B cell (primary cell): ENCODE results near the gene ATP8A2. TPM values are rescaled to one million over a fixed set of nuclear protein-coding genes. Genes with fewer than 3 reads are reported as not detected.

Experiments
- ATAC-seq: fragments of 200-7000 bp; cut with Tn5 transposase; one replicate; pipeline ENCODE4 v1.10.0; 2021; ENCODE audit warnings: low read depth, mild to moderate bottlenecking, moderate number of reproducible peaks, moderate library complexity
- CTCF ChIA-PET: fragments of 350-600 bp; sonication (Branson Sonifier 250); formaldehyde crosslinking; loops from one replicate; lab custom pipeline; 2021; ENCODE audit warnings: antibody characterized with exemption, inconsistent platforms; lab: Charles Lee
- POLR2A ChIA-PET: fragments of 350-600 bp; sonication (Branson Sonifier 250); formaldehyde crosslinking; loops from one replicate; lab custom pipeline; 2021; ENCODE audit warnings: antibody characterized with exemption; lab: Charles Lee
- DNase-seq: peaks from one replicate; pipeline ENCODE4 v3.0.0; 2013
- H2AFZ ChIP-seq: 2 replicates; pipeline ENCODE4 v1.6.1; 2012; ENCODE audit warnings: mild to moderate bottlenecking, low read depth, low read length; ENCODE audit not compliant: insufficient read depth, poor library complexity, severe bottlenecking
- H3K27ac ChIP-seq, 2 donors: 1 replicate in 1 of 2; 2 replicates in 1 of 2; pipeline ENCODE4 v1.5.1; 2012 to 2013; ENCODE audit warnings: low read length in 2 of 2, mild to moderate bottlenecking in 2 of 2, moderate library complexity in 1 of 2
- H3K27me3 ChIP-seq, 4 experiments: fragments of 200-600 bp in 1 of 4; sonication (generic) in 1 of 4; replicated peaks in 1 of 4; 1 replicate in 2 of 4; 2 replicates in 2 of 4; pipeline versions ENCODE4 v1.6.1 to v1.7.0; 2013 to 2016; ENCODE audit warnings: low read length in 3 of 4, mild to moderate bottlenecking in 2 of 4, mixed read lengths in 1 of 4, moderate library complexity in 1 of 4; ENCODE audit not compliant: insufficient read depth in 4 of 4, control insufficient read depth in 3 of 4; ENCODE audit errors: control extremely low read depth in 1 of 4
- H3K36me3 ChIP-seq, 2 experiments: replicated peaks in 1 of 2; 1 replicate in 1 of 2; 2 replicates in 1 of 2; pipeline versions ENCODE4 v1.6.1 to v1.7.1; 2013; ENCODE audit warnings: low read length in 1 of 2; ENCODE audit not compliant: insufficient read depth in 2 of 2, control insufficient read depth in 1 of 2; ENCODE audit errors: control extremely low read depth in 1 of 2, extremely low read depth in 1 of 2
- H3K4me1 ChIP-seq, 2 donors: fragments of 200-600 bp in 1 of 2; sonication (generic) in 1 of 2; 1 replicate in 1 of 2; 2 replicates in 1 of 2; pipeline versions ENCODE4 v1.5.1 to v1.6.1; 2013 to 2017; ENCODE audit warnings: low read length in 2 of 2; ENCODE audit not compliant: control insufficient read depth in 2 of 2, insufficient read depth in 2 of 2
- H3K4me2 ChIP-seq: replicated peaks from 2 replicates; pipeline ENCODE3; 2012; ENCODE audit warnings: mild to moderate bottlenecking, low read depth, low read length; ENCODE audit not compliant: poor library complexity, severe bottlenecking
- H3K4me3 ChIP-seq, 5 experiments: fragments of 200-600 bp in 1 of 5; sonication (generic) in 1 of 5; 1 replicate in 3 of 5; 2 replicates in 2 of 5; pipeline versions ENCODE4 v1.5.1 to v1.7.0; 2011 to 2016; ENCODE audit warnings: low read length in 4 of 5, mild to moderate bottlenecking in 4 of 5, low read depth in 2 of 5, control low read depth in 1 of 5, moderate library complexity in 1 of 5; ENCODE audit not compliant: insufficient read depth in 1 of 5; ENCODE audit errors: control extremely low read depth in 1 of 5, extremely low read depth in 1 of 5
- H3K79me2 ChIP-seq: fragments of 200-600 bp; sonication (generic); one replicate; pipeline ENCODE4 v1.6.0; 2016; ENCODE audit warnings: low read length; ENCODE audit not compliant: control insufficient read depth, insufficient read depth
- H3K9ac ChIP-seq: fragments of 200-600 bp; sonication (generic); 2 replicates; pipeline ENCODE4 v1.6.1; 2017; ENCODE audit warnings: mild to moderate bottlenecking, low read length, moderate library complexity
- H3K9me3 ChIP-seq, 3 donors: one replicate each; pipeline versions ENCODE4 v1.6.1 to v1.7.1; 2013; ENCODE audit warnings: low read length in 2 of 3; ENCODE audit not compliant: control insufficient read depth in 2 of 3, insufficient read depth in 1 of 3; ENCODE audit errors: control extremely low read depth in 1 of 3
- H4K20me1 ChIP-seq: 2 replicates; pipeline ENCODE4 v1.6.0; 2012; ENCODE audit warnings: mild to moderate bottlenecking, low read length; ENCODE audit not compliant: insufficient read depth, control insufficient read depth, poor library complexity, severe bottlenecking
- H3K27ac Mint-ChIP-seq: one replicate; pipeline ENCODE4 v1.8.0; 2021; ENCODE audit warnings: mixed read lengths
- H3K27me3 Mint-ChIP-seq: one replicate; pipeline ENCODE4 v1.8.0; 2021; ENCODE audit warnings: mixed read lengths
- H3K4me1 Mint-ChIP-seq: one replicate; pipeline ENCODE4 v1.8.0; 2021; ENCODE audit warnings: mixed read lengths
- H3K4me3 Mint-ChIP-seq: one replicate; pipeline ENCODE4 v1.8.0; 2021; ENCODE audit warnings: mixed read lengths
- H3K9me3 Mint-ChIP-seq: one replicate; pipeline ENCODE4 v1.8.0; 2022; ENCODE audit warnings: mixed read lengths; ENCODE audit not compliant: insufficient read depth
- EZH2 ChIP-seq: IDR thresholded peaks from 2 replicates; pipeline ENCODE4 v1.6.1; 2012; ENCODE audit warnings: borderline replicate concordance, low read depth, mild to moderate bottlenecking, moderate library complexity, low read length; ENCODE audit not compliant: insufficient read depth, poor library complexity, severe bottlenecking
- WGBS: methylation state at CpG from one replicate; pipeline ENCODE4 v1.1.5; 2013; ENCODE audit warnings: missing lambda C conversion rate; ENCODE audit not compliant: insufficient coverage; 5-methylcytosine and 5-hydroxymethylcytosine counted together
- intact Hi-C: fragments of 100-400 bp; cut with micrococcal nuclease; formaldehyde crosslinking; loops from one replicate; pipeline ENCODE4 v1.10.0; 2022
- polyA plus RNA-seq: library from polyadenylated mRNA; depleted of rRNA; stranded (reverse); fragments of >200 nt; gene quantifications from 2 replicates; pipeline ENCODE4 v1.2.3, GENCODE V29; 2012
- total RNA-seq, 2 donors: library from RNA; stranded (reverse); fragments of 120-200 nt in 1 of 2; gene quantifications; 1 replicate in 1 of 2; 2 replicates in 1 of 2; pipeline versions ENCODE4 v1.2.3 to v1.2.4, GENCODE V29; 2013 to 2022
- TF ChIP-seq, protein P1 (sequence below): fragments of 200-600 bp; IDR thresholded peaks from one replicate; pipeline ENCODE4 v1.8.0; 2022; ENCODE audit warnings: antibody characterized with exemption, mild to moderate bottlenecking

The ATP8A2 gene
- total and polyA plus RNA-seq, 2 donors (not counting 1 experiment from before 2014, with no cell fraction given): not detected

DNA sequence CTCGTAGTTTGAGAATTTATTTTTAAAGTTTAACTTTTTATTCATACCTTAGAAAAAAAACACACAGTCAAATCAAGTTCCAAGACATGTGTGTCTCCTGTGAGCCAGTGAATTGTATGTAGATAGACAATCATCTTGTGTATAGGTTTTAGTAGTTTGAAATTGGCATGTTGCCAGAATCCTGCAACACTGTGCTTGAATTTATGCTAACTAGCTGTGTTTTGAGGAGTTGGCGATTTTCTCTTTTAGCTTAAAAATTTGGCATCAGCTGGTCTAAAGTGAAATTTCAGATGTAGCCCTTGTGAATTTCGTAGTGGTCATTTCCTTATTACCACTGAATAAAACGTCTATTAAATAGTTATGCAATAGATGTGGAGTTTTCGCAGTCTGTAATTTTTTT, 213.2 kb downstream of the ATP8A2 start:
- Histone ChIP-seq H3K36me3 (no peaks in the 10 kb centered on the region), H3K9me3 (no peaks in the 10 kb centered on the region)
- peaks cover 22% of the 10 kb centered on the region for H3K27me3 Mint-ChIP-seq

DNA sequence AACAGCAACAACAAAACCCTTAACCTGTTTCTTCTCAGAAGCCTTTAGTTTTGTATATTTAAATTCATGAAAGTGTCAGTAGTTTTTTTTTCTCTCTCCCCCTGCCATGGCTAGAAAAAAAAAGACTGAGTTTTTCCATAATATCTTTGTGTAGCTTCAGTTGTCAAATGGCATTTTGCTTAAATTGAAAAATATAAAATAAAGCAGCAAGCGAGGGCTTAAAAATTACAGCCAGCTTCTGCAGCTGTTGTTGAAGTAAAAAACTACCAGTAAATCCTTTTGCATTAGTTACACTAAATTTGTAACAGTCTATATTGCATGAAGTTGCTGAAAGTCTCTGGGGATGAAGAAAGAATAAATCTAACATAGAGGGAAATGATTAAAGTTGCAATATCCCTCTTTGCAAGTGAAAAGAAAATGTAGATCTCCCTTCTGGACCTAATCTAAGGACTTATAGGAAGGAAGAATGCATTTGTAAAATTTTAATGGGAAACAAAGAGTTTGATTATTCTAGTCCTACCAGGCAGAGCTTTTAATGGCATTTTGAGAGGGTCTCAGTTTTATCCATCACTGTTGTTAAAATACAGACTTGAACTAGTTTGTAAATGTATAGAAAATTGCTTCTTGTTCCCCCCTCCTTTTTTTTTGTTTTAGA, 215.7 kb downstream of the ATP8A2 start:
- intact Hi-C loops: no loop called here
- ATAC-seq (no peak), DNase-seq (no peak)
- Histone ChIP-seq H3K4me1 (no peaks in the 10 kb centered on the region), H3K36me3 (no peaks in the 10 kb centered on the region), H2AFZ (no peak overlapping the region), H3K79me2 (no peaks in the 10 kb centered on the region), H3K9ac (no peak overlapping the region), H3K9me3 (no peaks in the 10 kb centered on the region), H3K4me2 (no peak overlapping the region), H3K27me3 (peaks cover 0 to 4% (median 0%) of the 10 kb centered on the region in 4 experiments), H3K27ac (no peak overlapping the region), H4K20me1 (no peaks in the 10 kb centered on the region), H3K4me3 (no peak overlapping the region)
- ChIA-PET CTCF (no interaction called here), POLR2A (no interaction called here)
- Mint-ChIP-seq H3K9me3 (peaks cover 5% of the 10 kb centered on the region), H3K27me3 (peaks cover 15% of the 10 kb centered on the region), H3K4me1 (no peaks in the 10 kb centered on the region), H3K27ac (no peak overlapping the region), H3K4me3 (no peak overlapping the region)
- no CpG with 5 or more reads among the region's 1 CpG for WGBS
- TF ChIP-seq, protein P1, sequence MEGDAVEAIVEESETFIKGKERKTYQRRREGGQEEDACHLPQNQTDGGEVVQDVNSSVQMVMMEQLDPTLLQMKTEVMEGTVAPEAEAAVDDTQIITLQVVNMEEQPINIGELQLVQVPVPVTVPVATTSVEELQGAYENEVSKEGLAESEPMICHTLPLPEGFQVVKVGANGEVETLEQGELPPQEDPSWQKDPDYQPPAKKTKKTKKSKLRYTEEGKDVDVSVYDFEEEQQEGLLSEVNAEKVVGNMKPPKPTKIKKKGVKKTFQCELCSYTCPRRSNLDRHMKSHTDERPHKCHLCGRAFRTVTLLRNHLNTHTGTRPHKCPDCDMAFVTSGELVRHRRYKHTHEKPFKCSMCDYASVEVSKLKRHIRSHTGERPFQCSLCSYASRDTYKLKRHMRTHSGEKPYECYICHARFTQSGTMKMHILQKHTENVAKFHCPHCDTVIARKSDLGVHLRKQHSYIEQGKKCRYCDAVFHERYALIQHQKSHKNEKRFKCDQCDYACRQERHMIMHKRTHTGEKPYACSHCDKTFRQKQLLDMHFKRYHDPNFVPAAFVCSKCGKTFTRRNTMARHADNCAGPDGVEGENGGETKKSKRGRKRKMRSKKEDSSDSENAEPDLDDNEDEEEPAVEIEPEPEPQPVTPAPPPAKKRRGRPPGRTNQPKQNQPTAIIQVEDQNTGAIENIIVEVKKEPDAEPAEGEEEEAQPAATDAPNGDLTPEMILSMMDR: no peak

More for the DNA sequence above, 213.2 kb downstream of the ATP8A2 start:
- intact Hi-C loops: no loop called here
- H3K4me2 ChIP-seq: no peak overlapping the region
- no peaks in the 10 kb centered on the region for H3K9me3 Mint-ChIP-seq
- no peaks in the 10 kb centered on the region for H3K79me2 ChIP-seq
- no peaks in the 10 kb centered on the region for H3K4me1 Mint-ChIP-seq
- no peaks in the 10 kb centered on the region for H4K20me1 ChIP-seq
- peaks cover 0 to 4% (median 0%) of the 10 kb centered on the region in 4 experiments for H3K27me3 ChIP-seq
- H3K4me3 Mint-ChIP-seq: no peak overlapping the region
- H3K27ac ChIP-seq: no peak overlapping the region
- ChIA-PET POLR2A (no interaction called here), CTCF (no interaction called here)
- H3K4me3 ChIP-seq: no peak overlapping the region
- H3K9ac ChIP-seq: no peak overlapping the region
- ATAC-seq (no peak), DNase-seq (no peak)
- no CpG with 5 or more reads among the region's 5 CpGs for WGBS
- no peak overlapping the region for H3K27ac Mint-ChIP-seq
- H2AFZ ChIP-seq: no peak overlapping the region
- no peaks in the 10 kb centered on the region for H3K4me1 ChIP-seq
- no peak for TF ChIP-seq EZH2
- TF ChIP-seq, protein P1: no peak
